B cell (primary cell): ENCODE measurements around the gene YPEL5. TPM values are rescaled to one million over a fixed set of nuclear protein-coding genes. Genes with fewer than 3 reads are reported as not detected.

ENCODE experiments used
- ATAC-seq: fragments of 200-7000 bp; cut with Tn5 transposase; one replicate; pipeline ENCODE4 v1.10.0; 2021; ENCODE audit warnings: low read depth, mild to moderate bottlenecking, moderate number of reproducible peaks, moderate library complexity
- CTCF ChIA-PET: fragments of 350-600 bp; sonication (Branson Sonifier 250); formaldehyde crosslinking; loops from one replicate; lab custom pipeline; 2021; ENCODE audit warnings: antibody characterized with exemption, inconsistent platforms; lab: Charles Lee
- POLR2A ChIA-PET: fragments of 350-600 bp; sonication (Branson Sonifier 250); formaldehyde crosslinking; loops from one replicate; lab custom pipeline; 2021; ENCODE audit warnings: antibody characterized with exemption; lab: Charles Lee
- DNase-seq: peaks from one replicate; pipeline ENCODE4 v3.0.0; 2013
- H2AFZ ChIP-seq: 2 replicates; pipeline ENCODE4 v1.6.1; 2012; ENCODE audit warnings: mild to moderate bottlenecking, low read depth, low read length; ENCODE audit not compliant: insufficient read depth, poor library complexity, severe bottlenecking
- H3K27ac ChIP-seq, 2 donors: 1 replicate in 1 of 2; 2 replicates in 1 of 2; pipeline ENCODE4 v1.5.1; 2012 to 2013; ENCODE audit warnings: low read length in 2 of 2, mild to moderate bottlenecking in 2 of 2, moderate library complexity in 1 of 2
- H3K27me3 ChIP-seq, 4 experiments: fragments of 200-600 bp in 1 of 4; sonication (generic) in 1 of 4; replicated peaks in 1 of 4; 1 replicate in 2 of 4; 2 replicates in 2 of 4; pipeline versions ENCODE4 v1.6.1 to v1.7.0; 2013 to 2016; ENCODE audit warnings: low read length in 3 of 4, mild to moderate bottlenecking in 2 of 4, mixed read lengths in 1 of 4, moderate library complexity in 1 of 4; ENCODE audit not compliant: insufficient read depth in 4 of 4, control insufficient read depth in 3 of 4; ENCODE audit errors: control extremely low read depth in 1 of 4
- H3K36me3 ChIP-seq, 2 experiments: replicated peaks in 1 of 2; 1 replicate in 1 of 2; 2 replicates in 1 of 2; pipeline versions ENCODE4 v1.6.1 to v1.7.1; 2013; ENCODE audit warnings: low read length in 1 of 2; ENCODE audit not compliant: insufficient read depth in 2 of 2, control insufficient read depth in 1 of 2; ENCODE audit errors: control extremely low read depth in 1 of 2, extremely low read depth in 1 of 2
- H3K4me1 ChIP-seq, 2 donors: fragments of 200-600 bp in 1 of 2; sonication (generic) in 1 of 2; 1 replicate in 1 of 2; 2 replicates in 1 of 2; pipeline versions ENCODE4 v1.5.1 to v1.6.1; 2013 to 2017; ENCODE audit warnings: low read length in 2 of 2; ENCODE audit not compliant: control insufficient read depth in 2 of 2, insufficient read depth in 2 of 2
- H3K4me2 ChIP-seq: replicated peaks from 2 replicates; pipeline ENCODE3; 2012; ENCODE audit warnings: mild to moderate bottlenecking, low read depth, low read length; ENCODE audit not compliant: poor library complexity, severe bottlenecking
- H3K4me3 ChIP-seq, 5 experiments: fragments of 200-600 bp in 1 of 5; sonication (generic) in 1 of 5; 1 replicate in 3 of 5; 2 replicates in 2 of 5; pipeline versions ENCODE4 v1.5.1 to v1.7.0; 2011 to 2016; ENCODE audit warnings: low read length in 4 of 5, mild to moderate bottlenecking in 4 of 5, low read depth in 2 of 5, control low read depth in 1 of 5, moderate library complexity in 1 of 5; ENCODE audit not compliant: insufficient read depth in 1 of 5; ENCODE audit errors: control extremely low read depth in 1 of 5, extremely low read depth in 1 of 5
- H3K79me2 ChIP-seq: fragments of 200-600 bp; sonication (generic); one replicate; pipeline ENCODE4 v1.6.0; 2016; ENCODE audit warnings: low read length; ENCODE audit not compliant: control insufficient read depth, insufficient read depth
- H3K9ac ChIP-seq: fragments of 200-600 bp; sonication (generic); 2 replicates; pipeline ENCODE4 v1.6.1; 2017; ENCODE audit warnings: mild to moderate bottlenecking, low read length, moderate library complexity
- H3K9me3 ChIP-seq, 3 donors: one replicate each; pipeline versions ENCODE4 v1.6.1 to v1.7.1; 2013; ENCODE audit warnings: low read length in 2 of 3; ENCODE audit not compliant: control insufficient read depth in 2 of 3, insufficient read depth in 1 of 3; ENCODE audit errors: control extremely low read depth in 1 of 3
- H4K20me1 ChIP-seq: 2 replicates; pipeline ENCODE4 v1.6.0; 2012; ENCODE audit warnings: mild to moderate bottlenecking, low read length; ENCODE audit not compliant: insufficient read depth, control insufficient read depth, poor library complexity, severe bottlenecking
- H3K27ac Mint-ChIP-seq: one replicate; pipeline ENCODE4 v1.8.0; 2021; ENCODE audit warnings: mixed read lengths
- H3K27me3 Mint-ChIP-seq: one replicate; pipeline ENCODE4 v1.8.0; 2021; ENCODE audit warnings: mixed read lengths
- H3K4me1 Mint-ChIP-seq: one replicate; pipeline ENCODE4 v1.8.0; 2021; ENCODE audit warnings: mixed read lengths
- H3K4me3 Mint-ChIP-seq: one replicate; pipeline ENCODE4 v1.8.0; 2021; ENCODE audit warnings: mixed read lengths
- H3K9me3 Mint-ChIP-seq: one replicate; pipeline ENCODE4 v1.8.0; 2022; ENCODE audit warnings: mixed read lengths; ENCODE audit not compliant: insufficient read depth
- CTCF ChIP-seq: fragments of 200-600 bp; IDR thresholded peaks from one replicate; pipeline ENCODE4 v1.8.0; 2022; ENCODE audit warnings: antibody characterized with exemption, mild to moderate bottlenecking
- EZH2 ChIP-seq: IDR thresholded peaks from 2 replicates; pipeline ENCODE4 v1.6.1; 2012; ENCODE audit warnings: borderline replicate concordance, low read depth, mild to moderate bottlenecking, moderate library complexity, low read length; ENCODE audit not compliant: insufficient read depth, poor library complexity, severe bottlenecking
- WGBS: methylation state at CpG from one replicate; pipeline ENCODE4 v1.1.5; 2013; ENCODE audit warnings: missing lambda C conversion rate; ENCODE audit not compliant: insufficient coverage; 5-methylcytosine and 5-hydroxymethylcytosine counted together
- intact Hi-C: fragments of 100-400 bp; cut with micrococcal nuclease; formaldehyde crosslinking; loops from one replicate; pipeline ENCODE4 v1.10.0; 2022
- polyA plus RNA-seq: library from polyadenylated mRNA; depleted of rRNA; stranded (reverse); fragments of >200 nt; gene quantifications from 2 replicates; pipeline ENCODE4 v1.2.3, GENCODE V29; 2012
- total RNA-seq, 2 donors: library from RNA; stranded (reverse); fragments of 120-200 nt in 1 of 2; gene quantifications; 1 replicate in 1 of 2; 2 replicates in 1 of 2; pipeline versions ENCODE4 v1.2.3 to v1.2.4, GENCODE V29; 2013 to 2022

YPEL5 gene
- total and polyA plus RNA-seq, 2 donors (not counting 1 experiment from before 2014, with no cell fraction given) = 117 to 426 TPM

GRCh38 chr2:30162806-30163205 lies 16.0 kb downstream of the YPEL5 start:
- H3K9me3 ChIP-seq = no peaks in the 10 kb centered on the region
- POLR2A ChIA-PET = no interaction called here
- peaks cover 18 to 19% of the 10 kb centered on the region in 2 donors for H3K4me1 ChIP-seq
- no peak overlapping the region for H3K4me2 ChIP-seq
- ATAC-seq = no peak
- no peak overlapping the region for H2AFZ ChIP-seq
- peaks cover 4 to 35% of the 10 kb centered on the region in 2 experiments for H3K36me3 ChIP-seq
- Mint-ChIP-seq H3K4me1 (peaks cover 37% of the 10 kb centered on the region), H3K4me3 (no peak overlapping the region), H3K9me3 (no peaks in the 10 kb centered on the region), H3K27me3 (no peaks in the 10 kb centered on the region), H3K27ac (no peak overlapping the region)
- H3K79me2 ChIP-seq = peaks cover 16% of the 10 kb centered on the region
- H4K20me1 ChIP-seq = peaks cover 20% of the 10 kb centered on the region
- CTCF ChIA-PET = interaction anchor here (0.8 to 9.6 kb wide), 7 partner anchors 12 to 546 kb away, joined by 3 to 610 read pairs (median 23); no protein-coding TSS in a partner anchor
- H3K9ac ChIP-seq = no peak overlapping the region
- WGBS = 100% methylated on average over 1 of the region's 2 CpGs
- no peaks in the 10 kb centered on the region for H3K27me3 ChIP-seq
- DNase-seq = peak; percentile 56
- H3K27ac ChIP-seq = no peak overlapping the region
- H3K4me3 ChIP-seq = no peak overlapping the region
- intact Hi-C loops = loop anchor here (10.0 kb wide), 1 partner anchor 1172 kb away; no protein-coding TSS in a partner anchor
- no peak for TF ChIP-seq EZH2
- no peak for TF ChIP-seq CTCF

GRCh38 chr2:30164131-30164925 lies 17.5 kb downstream of the YPEL5 start:
- intact Hi-C loops = loop anchor here (2.0 to 10.0 kb wide), 3 partner anchors 14 to 1170 kb away; no protein-coding TSS in a partner anchor
- Histone ChIP-seq H2AFZ (no peak overlapping the region), H4K20me1 (peaks cover 10% of the 10 kb centered on the region), H3K27ac (no peak overlapping the region), H3K4me3 (no peak overlapping the region), H3K36me3 (peaks cover 0 to 20% of the 10 kb centered on the region in 2 experiments), H3K9ac (no peak overlapping the region), H3K4me2 (no peak overlapping the region), H3K9me3 (no peaks in the 10 kb centered on the region), H3K79me2 (peaks cover 16% of the 10 kb centered on the region), H3K4me1 (peaks cover 14% of the 10 kb centered on the region in 2 donors), H3K27me3 (no peaks in the 10 kb centered on the region)
- TF ChIP-seq CTCF = no peak
- TF ChIP-seq EZH2 = no peak
- Mint-ChIP-seq H3K27me3 (no peaks in the 10 kb centered on the region), H3K4me1 (peaks cover 23% of the 10 kb centered on the region), H3K4me3 (no peak overlapping the region), H3K27ac (no peak overlapping the region), H3K9me3 (no peaks in the 10 kb centered on the region)
- ChIA-PET POLR2A (interaction anchor here (0.8 to 2.2 kb wide), 5 partner anchors 17 to 547 kb away, joined by 3 to 21 read pairs (median 4); no protein-coding TSS in a partner anchor), CTCF (interaction anchor here (0.5 to 9.6 kb wide), 69 partner anchors 9 to 1362 kb away, joined by 3 to 610 read pairs (median 4); partner anchors contain the start of genes LBH, LCLAT1 and YPEL5)
- 51% methylated on average over 4 of the region's 7 CpGs for WGBS
- no peak for DNase-seq
- no peak for ATAC-seq
